ENCODE results near the gene NOD2.

NOD2 gene

DNA sequence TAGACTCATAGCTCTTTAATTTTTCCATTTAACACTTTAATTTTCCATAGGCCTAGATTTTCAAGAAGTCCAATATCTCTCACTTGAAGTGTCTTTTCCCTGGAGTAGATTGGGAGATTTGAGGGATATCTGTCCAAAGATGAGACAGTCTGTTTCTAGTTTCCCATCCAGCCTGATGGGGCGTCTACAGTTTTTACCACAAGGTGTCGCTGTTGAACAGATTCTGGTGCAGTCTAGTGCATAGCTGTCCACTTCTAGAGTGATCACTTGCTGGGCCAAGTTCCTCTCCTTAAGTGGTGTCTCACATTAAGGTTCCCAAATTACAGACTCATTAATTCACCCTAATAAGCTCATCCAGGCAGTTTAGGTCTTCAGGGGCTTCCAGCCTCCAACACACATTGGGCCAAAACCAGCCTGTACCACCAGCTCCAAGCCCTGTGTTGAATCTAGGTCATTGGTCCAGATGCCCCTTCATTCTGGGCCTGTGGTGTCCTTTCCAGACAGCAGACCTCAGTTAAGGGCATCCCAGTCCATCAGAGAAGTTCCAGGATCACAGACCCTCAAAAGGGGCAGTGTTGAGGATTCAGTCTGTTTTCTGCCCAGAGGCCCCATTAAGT lies 21.7 kb upstream of the NOD2 start:
- FAIRE-seq: no peak

DNA sequence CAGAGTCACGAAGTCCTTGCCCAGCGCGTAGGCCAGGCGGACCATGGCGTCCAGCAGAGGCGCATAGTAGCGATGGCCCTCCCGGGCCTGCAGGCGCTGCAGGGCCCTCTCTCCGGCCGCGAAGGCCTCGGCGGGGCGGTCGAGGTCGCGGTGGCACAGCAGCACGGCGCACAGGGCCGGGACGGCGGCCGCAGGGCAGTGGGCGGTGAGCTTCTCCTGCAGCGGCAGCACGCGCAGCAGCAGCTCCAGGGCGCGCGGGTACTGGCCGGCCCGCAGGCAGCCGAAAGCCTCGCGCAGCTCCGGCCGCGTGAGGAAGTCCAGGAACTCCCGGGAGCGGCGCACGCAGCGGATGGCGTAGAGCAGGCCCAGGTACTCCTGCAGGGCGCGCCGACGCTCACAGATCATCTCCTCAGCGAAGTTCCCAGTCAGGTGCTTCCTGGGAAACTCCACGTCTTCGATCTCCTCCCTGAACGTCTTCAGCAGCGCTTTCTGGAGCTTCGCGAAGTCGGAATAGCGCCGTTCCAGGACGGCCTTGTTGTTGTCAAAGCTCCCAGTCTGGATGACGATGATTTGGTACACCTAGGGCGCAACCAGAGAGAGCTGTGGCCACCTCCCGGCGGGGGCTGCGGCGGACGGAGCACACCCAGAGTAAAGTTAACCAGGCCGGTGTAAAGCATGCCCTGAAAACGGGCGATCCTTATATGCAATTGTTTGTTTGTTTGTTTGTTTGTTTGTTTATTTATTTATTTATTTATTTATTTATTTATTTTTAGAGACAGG lies 19.7 kb upstream of the NOD2 start:
- FAIRE-seq: no peak

DNA sequence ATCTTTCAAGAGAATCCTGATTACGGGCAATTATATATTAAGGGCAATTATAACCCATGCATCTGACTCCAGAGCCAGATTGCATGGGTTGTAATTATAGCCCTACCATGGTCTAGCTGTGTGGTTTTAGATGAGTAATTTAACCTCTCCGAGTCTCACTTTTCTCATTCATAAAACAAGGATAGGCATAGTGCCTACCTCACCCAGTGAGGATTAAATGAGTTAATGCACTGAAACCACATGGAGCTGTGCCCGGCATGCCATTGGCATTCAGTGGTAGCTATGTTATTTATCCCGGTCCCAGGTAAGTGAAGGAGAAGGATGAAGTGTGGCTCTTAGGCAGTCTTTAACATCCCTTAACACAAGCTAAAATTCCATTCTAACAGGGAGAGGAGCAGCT lies 18.6 kb upstream of the NOD2 start:
- no peak for FAIRE-seq

DNA sequence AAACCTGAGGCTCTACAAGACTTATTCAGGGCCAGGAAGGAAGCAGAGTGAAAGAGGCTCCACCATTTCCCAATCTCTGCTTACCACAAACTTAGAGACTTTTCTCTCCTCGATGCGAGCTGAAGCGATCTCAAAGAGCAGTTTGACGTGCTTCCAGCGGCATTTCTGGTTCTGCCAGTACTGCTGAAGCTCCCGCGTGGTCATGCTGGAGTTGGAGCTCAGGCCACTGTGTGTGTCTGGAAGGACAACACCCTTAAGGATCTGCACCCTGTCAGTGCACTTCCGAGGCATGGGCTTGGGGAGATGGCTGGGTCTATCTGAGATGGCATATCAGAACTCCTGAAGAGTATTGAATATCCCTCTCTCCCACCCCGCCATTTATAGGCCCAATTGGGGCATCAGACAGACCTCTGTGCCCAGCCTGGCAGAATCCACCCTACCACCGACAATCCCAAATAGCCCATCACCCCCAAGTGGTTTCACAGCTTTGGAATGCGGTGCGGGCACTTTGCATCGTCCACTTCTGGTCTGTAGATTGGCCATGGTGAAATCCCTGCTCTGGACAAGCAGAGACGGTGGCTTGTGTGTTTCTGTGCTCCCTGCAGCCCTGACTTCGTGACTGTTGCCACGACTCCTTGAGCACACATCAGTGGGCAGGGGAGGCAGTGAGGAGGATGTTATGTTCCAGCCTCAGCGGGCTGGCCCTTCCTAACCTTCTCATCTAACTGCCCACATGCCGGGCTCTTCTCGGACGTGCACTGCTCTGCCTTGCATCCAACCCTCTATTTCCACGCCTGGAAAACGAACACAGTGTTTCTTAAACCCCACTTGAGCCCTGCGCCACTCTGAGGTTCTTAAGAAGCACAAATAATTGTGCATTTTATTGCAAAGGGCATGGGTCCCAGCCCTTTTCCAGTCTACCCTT lies 17.5 kb upstream of the NOD2 start:
- no peak for FAIRE-seq

DNA sequence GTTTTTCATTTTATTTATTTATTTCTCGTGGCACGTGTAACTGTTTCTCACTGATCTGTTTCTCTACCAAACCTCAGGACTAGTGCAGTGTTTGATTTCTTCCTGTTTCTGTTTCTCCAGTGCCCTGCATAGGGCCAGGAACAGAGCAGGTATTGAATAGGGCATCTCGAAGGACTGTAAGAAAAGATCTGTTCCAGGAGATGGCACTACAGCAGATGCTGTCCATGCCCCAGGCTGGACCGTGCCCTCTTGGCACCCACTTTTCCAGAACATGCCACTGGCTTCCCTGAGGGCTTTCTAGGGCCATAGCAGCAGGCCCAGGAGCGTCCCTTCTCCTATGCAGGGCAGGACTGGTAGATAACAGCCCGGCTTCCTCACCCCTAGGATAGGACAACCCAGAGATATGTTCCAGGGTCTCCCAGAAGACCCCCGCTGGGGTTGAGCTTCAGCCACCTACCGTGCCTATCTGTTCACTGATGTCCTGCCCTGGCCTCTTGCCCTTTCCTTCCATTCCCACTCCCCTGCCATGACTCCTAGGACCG lies 16.7 kb upstream of the NOD2 start:
- no peak for FAIRE-seq

DNA sequence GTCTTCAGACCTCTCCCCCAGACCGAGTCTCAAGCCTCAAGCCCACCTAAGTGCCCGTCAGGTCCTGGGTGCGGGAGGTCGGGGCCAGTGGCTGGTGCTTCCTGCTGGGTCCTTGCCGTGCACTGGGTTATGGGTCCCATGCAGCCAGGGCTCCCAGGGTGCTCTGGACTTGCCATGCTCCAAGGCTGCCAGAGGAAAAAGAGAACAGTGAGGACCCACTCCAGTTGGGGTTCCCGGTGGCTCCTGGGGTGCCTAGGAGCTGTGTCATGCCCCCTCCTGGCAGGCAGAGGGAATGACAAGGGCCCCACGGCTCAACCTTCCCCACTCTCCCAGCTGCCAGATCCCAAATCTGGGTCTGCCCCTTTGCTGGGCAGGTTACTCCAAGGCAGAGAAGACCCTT lies 16.1 kb upstream of the NOD2 start:
- FAIRE-seq: no peak

DNA sequence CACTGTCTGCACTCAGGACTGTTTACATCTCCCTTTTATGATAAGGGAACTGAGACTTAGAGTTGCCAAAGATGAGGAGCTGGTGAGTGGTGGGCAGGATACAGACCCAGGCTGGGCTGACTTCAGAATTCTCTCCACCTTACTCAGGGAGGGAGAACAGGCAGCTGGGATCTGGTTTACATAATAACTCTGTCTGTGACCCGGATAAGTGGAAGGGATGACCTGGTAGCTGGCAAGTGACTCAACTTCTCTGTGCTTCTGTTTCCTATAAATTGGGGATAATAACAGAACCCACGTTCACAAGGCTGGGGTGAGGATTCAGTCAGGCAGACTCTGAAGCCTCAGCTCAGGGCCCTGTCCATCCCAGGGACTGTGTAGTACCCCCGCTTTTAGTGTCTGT lies 14.9 kb upstream of the NOD2 start:
- FAIRE-seq: no peak

DNA sequence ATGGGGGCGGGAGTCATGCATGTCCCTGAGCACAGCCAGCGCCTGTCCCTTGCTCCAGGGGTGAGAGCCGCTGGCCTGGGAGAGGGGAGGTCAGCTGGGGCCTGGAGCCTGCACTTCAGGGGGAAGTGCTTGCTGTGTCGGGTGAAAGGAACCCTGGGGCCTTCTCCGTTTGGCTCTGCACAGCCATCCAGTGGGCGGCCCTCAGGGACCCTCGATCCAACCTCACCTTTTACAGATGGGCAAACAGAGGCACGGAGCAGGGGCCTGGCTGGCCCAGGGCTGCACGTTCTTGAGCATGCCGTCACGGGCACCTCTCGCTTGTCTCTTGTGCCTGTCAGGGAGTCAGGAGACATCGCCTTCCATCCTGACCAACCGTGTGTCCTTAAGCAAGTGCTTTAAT lies 14.1 kb upstream of the NOD2 start:
- FAIRE-seq: no peak

DNA sequence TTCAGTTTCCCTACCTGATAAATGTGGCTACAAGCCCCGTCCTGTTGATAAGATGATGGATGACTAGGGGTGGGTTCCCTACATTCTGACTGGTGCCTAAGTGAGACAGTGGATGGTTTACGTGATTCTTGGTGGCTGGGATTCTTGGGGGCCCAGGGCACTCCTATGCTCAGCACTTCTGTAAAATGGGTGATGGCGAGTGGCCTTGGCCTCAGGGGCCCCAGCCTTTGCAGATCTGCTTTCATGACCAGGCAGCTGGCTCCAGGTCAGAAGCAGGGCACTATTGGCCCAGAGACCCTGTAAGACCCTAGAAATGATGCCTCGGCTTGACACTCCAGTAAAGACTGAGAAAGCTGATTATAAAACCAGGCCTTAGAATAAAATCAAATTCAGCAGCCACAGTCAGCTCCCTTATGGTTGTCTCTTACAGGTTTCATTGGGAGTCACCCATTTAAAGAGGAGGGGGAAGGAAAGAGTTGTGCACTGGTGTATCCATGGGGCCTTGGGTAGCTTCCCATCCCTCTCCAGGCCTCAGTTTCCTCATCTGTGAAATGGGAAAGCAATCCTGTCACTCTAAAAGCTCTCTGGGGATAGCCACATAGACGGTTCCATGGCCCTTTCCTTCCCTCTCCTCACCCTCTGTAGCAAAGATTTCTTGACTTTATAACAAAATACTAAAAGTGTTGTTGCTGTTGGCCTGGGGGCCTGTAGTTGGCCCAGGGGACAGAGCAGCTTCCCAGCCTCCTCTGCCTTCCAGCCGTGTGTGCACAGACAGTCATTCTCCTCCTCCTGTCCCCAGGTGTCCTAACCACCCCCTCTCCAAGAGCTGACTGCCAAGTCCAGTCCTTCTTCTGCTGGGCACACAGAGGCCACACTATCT lies 13.5 kb upstream of the NOD2 start:
- no peak for FAIRE-seq

DNA sequence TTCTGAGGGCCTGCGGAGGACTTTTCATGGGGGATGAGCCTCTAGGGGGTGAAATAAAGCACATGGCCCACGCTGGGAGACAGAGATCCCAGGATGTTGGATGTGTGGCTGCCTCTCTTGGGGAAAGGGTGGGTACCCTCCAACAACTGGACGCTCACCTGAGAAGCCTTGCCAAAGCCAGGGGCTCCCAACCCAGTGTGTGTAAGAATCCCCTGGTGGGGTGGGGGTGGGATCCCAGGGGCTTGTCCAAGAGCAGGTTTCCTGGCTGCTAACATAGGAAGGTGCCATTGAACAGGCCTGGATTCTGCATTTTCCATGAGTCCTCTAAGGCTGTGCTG lies 12.9 kb upstream of the NOD2 start:
- no peak for FAIRE-seq

DNA sequence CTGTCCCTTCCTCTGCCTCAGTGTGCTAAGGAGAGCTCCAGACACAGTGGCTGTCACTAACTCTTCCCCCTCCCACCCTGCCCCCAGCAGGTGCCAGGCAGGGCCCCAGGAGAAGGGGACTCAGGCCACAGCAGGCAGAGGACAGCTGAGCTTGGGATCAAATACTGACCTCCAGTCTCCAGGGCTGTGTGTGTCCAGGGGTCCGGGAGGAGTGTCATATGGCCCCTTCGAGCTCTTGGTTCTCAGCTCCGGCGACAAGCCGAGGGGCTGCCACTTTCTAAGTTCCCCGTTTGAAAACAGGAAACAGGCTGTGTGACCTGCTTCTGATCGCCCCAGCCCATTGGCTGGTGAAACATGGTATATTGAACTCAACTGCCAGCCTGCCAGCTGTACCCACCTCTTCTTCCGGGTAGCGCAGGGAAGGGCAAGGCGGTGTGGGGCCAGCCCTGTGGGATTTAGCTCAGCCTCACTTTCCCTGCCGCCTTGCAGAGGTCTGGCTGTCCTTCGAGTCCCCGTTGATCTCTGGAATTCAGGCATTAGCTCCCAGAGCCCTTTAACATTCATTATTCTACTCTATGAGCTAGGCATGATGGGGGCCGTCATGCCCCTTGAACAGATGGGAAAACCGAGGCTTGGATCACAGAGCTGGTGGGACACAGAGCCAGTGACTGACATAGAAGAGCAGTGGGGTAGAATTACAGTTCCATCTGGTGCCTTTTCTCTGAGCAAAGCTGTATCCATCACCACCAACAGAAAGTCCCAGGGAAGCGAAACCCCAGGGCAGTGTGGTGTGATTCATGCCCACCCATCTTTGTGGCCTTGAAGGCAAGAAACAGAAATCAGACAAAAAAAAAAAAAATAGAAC lies 12.2 kb upstream of the NOD2 start, which contains the start of gene SNX20:
TSS of gene SNX20 (minus strand) at position 292 of the 865 bp plus-strand sequence. CDS start 3,786 bp downstream, outside the sequence.
- no peak for FAIRE-seq

DNA sequence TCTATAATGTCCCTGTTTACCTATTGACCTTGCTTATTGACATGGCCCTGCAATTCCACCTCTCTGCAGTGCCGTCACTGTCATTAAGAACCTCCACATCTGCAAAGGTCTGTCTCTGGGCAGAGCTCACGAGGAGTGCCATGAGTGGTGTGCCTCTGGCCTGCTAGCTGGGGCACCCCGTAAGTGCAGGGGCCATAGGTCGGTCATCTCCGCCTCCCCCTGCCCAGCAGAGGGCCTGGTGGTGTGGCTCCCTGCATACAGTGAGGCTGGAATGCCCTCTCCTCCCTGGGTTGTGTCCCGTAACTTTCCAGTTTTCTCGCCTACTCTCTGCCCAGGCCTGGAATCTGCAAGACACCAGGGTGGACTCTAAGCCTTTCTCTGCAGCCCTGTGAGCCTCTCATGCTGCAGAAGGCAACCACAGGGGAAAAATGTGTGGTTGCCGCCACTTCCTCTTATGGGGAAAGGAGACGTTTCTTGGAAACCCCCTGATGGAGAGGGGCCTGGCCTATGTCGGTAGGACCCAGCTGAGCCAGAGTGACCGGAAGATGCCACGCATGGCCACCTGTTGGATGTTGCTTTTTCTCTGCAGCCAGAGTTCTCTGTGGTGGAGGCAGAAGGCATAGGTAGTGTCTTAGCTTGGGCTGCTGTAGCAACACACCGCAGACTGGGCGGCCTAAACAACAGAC lies 9.6 kb upstream of the NOD2 start:
- FAIRE-seq: no peak

DNA sequence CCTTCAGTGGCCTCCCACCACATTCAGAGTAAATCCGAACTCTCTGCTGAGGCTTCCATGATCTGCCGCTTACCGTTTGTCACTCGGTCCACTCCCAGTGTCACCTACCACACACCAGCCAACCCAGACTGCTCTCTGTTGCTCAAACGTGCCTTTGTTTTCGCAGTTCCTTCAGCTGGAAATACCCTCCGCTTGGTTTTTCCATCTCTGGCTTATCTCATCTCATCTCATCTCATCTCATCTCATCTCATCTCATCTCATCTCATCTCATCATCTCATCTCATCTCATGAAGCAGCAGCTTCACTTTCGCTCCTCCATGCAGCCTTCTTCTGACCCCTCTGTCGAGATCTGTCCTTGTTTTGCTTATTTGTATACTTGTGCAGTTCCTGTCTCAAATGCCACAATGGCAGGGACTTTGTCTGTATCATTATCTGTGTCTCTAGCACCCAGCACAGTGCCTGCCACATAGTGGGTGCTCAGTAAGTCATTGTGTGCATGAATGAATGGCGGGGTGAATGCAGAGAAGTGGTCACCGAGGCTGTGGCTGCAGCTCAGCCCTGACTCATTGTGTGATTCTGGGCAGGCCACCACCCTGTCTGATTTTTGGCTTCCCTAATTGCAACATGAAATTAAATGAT lies 8.5 kb upstream of the NOD2 start:
- FAIRE-seq: no peak

DNA sequence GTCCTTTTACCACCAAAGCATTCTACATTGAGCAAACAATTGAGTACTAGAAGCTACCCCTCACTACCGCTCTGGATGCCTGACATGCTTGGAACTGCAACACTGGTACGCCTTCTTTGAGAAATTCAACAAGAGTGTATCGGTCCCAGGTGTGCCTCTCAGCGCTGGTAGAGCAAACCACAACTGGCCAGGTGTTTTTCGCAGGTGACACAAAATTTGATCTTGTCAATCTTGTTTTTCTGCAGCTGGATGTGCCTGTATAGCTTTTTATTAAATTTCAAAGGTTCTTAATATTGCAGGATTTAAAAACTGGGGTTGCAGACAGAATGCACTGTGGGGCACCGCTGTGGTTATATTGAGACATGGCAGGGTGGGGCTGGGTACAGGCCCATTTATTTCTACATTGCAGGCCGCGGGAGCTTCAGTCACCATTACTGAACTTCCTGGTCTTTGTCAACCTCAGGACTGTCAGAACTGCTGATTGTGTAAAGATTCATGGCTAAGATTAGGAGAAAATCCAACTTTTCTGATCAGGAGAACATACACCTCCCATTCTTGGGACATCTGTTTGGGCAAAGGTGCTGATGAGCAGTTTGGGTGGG lies 7.8 kb upstream of the NOD2 start:
- no peak for FAIRE-seq

DNA sequence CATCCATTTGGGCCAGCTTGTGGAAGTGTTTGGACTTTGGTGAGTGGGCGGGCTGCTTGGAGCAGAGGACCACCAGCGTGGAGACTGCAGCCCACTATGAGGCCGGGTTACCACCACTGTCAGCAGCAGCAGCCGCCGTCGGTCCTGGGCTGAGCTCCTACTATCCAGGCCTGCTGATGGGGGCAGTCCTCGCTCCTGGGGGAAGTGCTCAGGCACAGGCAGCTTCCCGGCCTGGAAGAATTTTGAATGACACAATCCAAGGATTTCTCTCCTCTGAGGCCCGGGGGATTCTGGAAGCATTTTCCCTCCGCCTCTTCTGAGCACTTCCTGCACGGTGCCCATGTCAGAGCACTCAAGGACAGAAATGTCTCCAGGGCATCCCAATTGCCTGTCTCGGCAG lies 5.3 kb upstream of the NOD2 start:
- FAIRE-seq: no peak

DNA sequence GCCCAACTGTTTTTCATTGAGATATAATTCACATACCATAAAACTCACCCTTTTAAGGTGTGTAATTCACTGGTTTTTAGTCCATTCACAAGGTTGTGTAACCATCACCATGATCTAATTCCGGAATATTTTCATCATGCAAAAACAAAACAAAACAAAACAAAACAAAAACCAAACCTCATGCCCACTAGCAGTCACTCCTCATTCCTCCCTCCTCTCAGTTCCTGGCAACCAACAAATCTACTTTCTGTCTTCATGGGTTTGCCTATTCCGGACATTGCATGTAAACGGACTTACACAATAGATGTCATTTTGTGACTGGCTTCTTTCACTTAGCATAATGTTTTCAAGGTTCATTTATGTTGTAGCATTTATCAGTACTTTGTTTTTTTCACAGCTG lies 4.5 kb upstream of the NOD2 start:
- no peak for FAIRE-seq

DNA sequence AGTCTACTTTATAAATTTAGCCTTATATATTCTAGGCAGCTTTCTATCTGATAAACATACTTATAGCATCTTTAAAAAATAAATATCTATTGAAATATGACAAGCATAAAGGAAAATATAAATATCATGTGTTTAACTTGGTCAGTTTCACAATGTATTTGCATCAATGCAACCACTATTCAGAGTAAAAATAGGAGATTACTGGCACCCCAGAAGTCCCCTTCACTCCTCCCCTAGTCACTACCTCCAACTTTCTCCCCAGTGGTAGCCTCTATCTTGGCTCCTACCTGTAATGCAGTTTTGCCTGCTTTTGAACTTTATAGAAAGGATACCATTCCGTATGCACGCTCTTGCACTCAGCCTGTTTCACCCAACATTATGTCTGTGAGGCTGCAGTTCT lies 3.2 kb upstream of the NOD2 start:
- FAIRE-seq: no peak

DNA sequence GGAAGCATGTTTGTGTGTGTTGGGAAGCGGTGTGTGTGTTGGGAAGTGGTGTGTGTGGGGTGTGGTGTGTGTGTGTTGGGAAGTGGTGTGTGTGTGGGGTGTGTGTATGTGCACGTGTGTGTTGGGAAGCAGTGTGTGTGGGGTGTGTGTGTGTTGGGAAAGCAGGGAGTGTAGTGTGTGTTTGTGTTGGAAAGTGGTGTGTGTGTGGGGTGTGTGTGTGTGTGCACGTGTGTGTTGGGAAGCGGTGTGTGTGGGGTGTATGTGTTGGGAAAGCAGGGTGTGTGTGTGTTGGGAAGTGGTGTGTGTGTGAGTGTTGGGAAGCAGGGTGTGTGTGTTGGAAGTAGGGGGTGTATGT lies 785 bp upstream of the NOD2 start:
- FAIRE-seq: no peak

DNA sequence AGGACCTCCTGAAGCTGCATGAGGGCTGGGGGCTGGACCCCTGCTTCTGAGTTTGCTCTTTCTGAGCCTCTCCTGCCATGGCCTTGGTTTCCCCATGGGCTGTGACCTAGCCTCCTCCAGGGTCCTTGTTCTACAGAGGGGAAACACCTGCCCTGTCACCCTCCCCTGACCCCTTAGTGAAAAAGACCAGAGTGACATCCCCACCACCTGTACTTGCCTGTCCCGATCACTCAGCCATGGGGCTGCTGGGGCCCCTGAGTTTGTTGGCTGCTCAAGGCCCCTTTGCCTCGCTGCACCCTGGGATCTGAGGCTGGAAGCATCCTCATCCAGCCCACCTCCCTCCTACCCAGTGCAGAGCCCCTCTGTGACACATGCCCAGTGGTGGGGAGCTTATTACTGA lies 800 bp downstream of the NOD2 start:
- no peak for FAIRE-seq
